Measurements from ENCODE around the gene POMC.
A peak's percentile ranks its signal among the peaks of the same experiment; 100 is the strongest.
"Not testable (repeated sequence)": the region's sequence is repeated elsewhere in the genome, so short reads cannot be mapped to it uniquely, and the experiment has no call there.

The POMC gene

GRCh38 chr2:25168256-25169072 lies at the start of gene POMC:
POMC (minus strand) TSS chr2:25168580; CDS start chr2:25164772, 3,808 bp downstream.
- TF ChIP-seq CTCF (IDR thresholded peaks at IDR 0.05; ENCODE audit: control insufficient read depth, insufficient read depth, low read depth, low read length, missing control alignments) = no peak
- no peak for DNase-seq (ENCODE audit: low read depth)
- H3K4me3 ChIP-seq (ENCODE audit: control insufficient read depth, low read depth, low read length) = peak within 1 kb of the TSS; percentile 36

GRCh38 chr2:25218100-25218499 lies 49.7 kb upstream of the POMC start:
- no peak overlapping the region for H3K4me3 ChIP-seq (ENCODE audit: control insufficient read depth, low read depth, low read length)
- TF ChIP-seq CTCF (IDR thresholded peaks at IDR 0.05; ENCODE audit: control insufficient read depth, insufficient read depth, low read depth, low read length, missing control alignments) = no peak
- DNase-seq (ENCODE audit: low read depth) = no peak

DNA sequence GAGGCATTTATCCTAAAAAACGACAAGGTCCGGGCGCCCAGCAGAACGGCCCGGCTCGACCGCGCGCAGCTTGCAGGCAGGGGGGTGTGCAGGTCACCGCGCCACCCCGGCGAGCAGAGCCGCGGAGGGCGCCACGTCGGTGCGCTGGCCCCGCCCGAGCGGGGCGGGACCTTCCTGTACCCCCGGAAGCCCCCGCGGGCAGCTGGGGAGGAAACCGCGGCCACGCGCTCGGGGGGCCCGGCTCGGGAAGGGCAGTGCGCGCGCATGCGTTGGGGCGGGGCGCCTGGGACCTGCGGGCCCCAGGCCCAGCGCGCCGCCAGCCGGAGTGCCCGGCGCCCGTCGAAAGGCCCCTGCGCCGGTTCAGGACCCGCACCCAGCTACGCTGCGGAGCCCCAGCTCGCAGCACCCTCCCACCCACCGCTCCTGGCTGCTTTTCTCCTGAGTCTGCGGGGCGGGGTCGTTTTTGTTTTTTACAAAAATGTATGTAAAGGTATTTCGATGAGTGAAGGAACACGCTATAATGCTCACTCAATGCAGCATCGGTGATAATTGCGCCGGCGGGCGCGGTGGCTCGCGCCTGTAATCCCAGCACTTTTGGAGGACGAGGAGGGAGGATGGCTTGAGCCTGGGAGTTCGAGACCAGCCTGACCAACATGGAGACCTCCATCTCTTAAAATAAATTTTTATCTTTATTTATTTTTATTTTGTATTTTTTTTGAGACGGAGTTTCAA lies 47.7 kb upstream of the POMC start:
- peak overlapping the region; percentile 57 for H3K4me3 ChIP-seq (ENCODE audit: control insufficient read depth, low read depth, low read length)
- no peak for DNase-seq (ENCODE audit: low read depth)

GRCh38 chr2:25215232-25215631 lies 46.9 kb upstream of the POMC start:
- no peak for TF ChIP-seq CTCF (IDR thresholded peaks at IDR 0.05; ENCODE audit: control insufficient read depth, insufficient read depth, low read depth, low read length, missing control alignments)
- H3K4me3 ChIP-seq (ENCODE audit: control insufficient read depth, low read depth, low read length) = no peak overlapping the region
- DNase-seq (ENCODE audit: low read depth) = no peak

More for the DNA sequence above, 47.7 kb upstream of the POMC start:
- TF ChIP-seq CTCF (IDR thresholded peaks at IDR 0.05; ENCODE audit: control insufficient read depth, insufficient read depth, low read depth, low read length, missing control alignments) = no peak

DNA sequence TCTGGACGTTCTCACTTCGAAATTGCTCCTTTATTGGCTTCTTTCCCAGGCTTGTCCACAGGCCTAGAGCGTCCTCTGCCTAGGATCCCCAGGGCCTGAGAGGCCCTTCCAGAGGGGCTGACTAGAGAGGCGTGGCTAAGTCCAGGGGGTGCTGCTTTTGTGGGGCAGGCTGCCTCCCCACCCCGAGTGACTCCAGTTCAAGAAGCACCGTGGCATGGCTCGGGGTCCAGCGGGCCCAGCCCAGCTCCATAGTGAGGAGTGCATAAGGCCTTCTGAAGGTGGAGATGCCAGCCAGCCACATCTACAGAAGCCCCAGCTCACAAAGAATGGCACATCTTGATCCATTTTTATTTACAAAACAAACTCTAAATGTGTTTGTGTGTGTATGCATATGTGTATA lies 44.8 kb upstream of the POMC start:
- TF ChIP-seq CTCF (IDR thresholded peaks at IDR 0.05; ENCODE audit: control insufficient read depth, insufficient read depth, low read depth, low read length, missing control alignments) = no peak
- no peak for DNase-seq (ENCODE audit: low read depth)
- H3K4me3 ChIP-seq (ENCODE audit: control insufficient read depth, low read depth, low read length) = no peak overlapping the region

- DNase-seq (ENCODE audit: low read depth); H3K4me3 ChIP-seq (ENCODE audit: control insufficient read depth, low read depth, low read length): not testable (repeated sequence)
Measured at GRCh38 chr2:25210923-25211322, 42.5 kb upstream of the POMC start.

DNA sequence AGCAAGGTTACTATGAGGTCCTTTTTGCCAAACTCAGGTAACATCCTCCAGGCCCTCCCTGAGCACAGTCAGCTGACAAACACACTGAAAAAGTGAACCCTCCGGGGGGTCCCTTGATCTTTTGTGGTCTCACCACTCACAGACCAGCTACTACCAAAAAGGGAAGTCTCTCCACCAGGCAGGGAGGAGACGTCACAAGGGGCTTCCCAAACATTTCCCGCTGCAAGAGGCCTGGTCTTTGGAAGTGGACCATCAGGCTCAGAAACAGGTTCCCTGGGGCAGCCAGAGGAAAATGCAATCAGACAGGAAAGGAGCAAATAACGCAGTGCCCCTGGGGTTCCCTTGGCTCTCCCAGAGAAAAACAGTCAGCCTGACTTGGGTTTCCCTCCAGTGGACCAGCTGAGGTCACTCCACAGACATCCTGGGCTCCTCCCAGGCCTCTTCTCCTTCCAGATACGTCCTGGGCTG lies 38.7 kb upstream of the POMC start:
- H3K4me3 ChIP-seq (ENCODE audit: control insufficient read depth, low read depth, low read length) = no peak overlapping the region
- no peak for TF ChIP-seq CTCF (IDR thresholded peaks at IDR 0.05; ENCODE audit: control insufficient read depth, insufficient read depth, low read depth, low read length, missing control alignments)
- DNase-seq (ENCODE audit: low read depth) = no peak

Data from AG09309 (cell line).